CD14-positive monocyte (primary cell): Measurements from ENCODE around the gene ATP6V0E2. TPM values are rescaled to one million over a fixed set of nuclear protein-coding genes. Genes with fewer than 3 reads are reported as not detected.
A peak's percentile ranks its signal among the peaks of the same experiment; 100 is the strongest.

Experiments used
- DNase-seq, 3 donors: peaks; one replicate each; pipeline ENCODE4 v3.0.0-alpha.2; 2011 to 2022
- H2AFZ ChIP-seq: 2 replicates; pipeline ENCODE4 v1.6.0; 2012; ENCODE audit warnings: mild to moderate bottlenecking, low read depth, low read length, inconsistent platforms; ENCODE audit not compliant: insufficient read depth, poor library complexity, severe bottlenecking
- H3K27ac ChIP-seq, 2 donors: 1 replicate in 1 of 2; 2 replicates in 1 of 2; pipeline ENCODE4 v1.5.1; 2012 to 2013; ENCODE audit warnings: low read length in 2 of 2, control low read depth in 1 of 2, inconsistent platforms in 1 of 2, low read depth in 1 of 2, mild to moderate bottlenecking in 1 of 2
- H3K27me3 ChIP-seq, 2 donors: one replicate each; pipeline versions ENCODE4 v1.6.0 to v1.6.1; 2011 to 2013; ENCODE audit warnings: low read length in 2 of 2; ENCODE audit not compliant: control insufficient read depth in 2 of 2, insufficient read depth in 2 of 2
- H3K36me3 ChIP-seq, 2 donors: replicated peaks in 1 of 2; 1 replicate in 1 of 2; 2 replicates in 1 of 2; pipeline versions ENCODE4 v1.5.1 to v1.6.1; 2012 to 2013; ENCODE audit warnings: low read length in 2 of 2, control low read depth in 1 of 2, inconsistent platforms in 1 of 2, mild to moderate bottlenecking in 1 of 2; ENCODE audit not compliant: insufficient read depth in 2 of 2, control insufficient read depth in 1 of 2
- H3K4me1 ChIP-seq, 2 donors: 1 replicate in 1 of 2; 2 replicates in 1 of 2; pipeline versions ENCODE4 v1.5.1 to v1.6.1; 2012 to 2013; ENCODE audit warnings: low read length in 2 of 2, control low read depth in 1 of 2, inconsistent platforms in 1 of 2, mild to moderate bottlenecking in 1 of 2, moderate library complexity in 1 of 2; ENCODE audit not compliant: insufficient read depth in 2 of 2, control insufficient read depth in 1 of 2
- H3K4me2 ChIP-seq: replicated peaks from 2 replicates; pipeline ENCODE3; 2012; ENCODE audit warnings: low read length, moderate library complexity, mild to moderate bottlenecking; ENCODE audit not compliant: poor library complexity, severe bottlenecking; ENCODE audit errors: extremely low read depth
- H3K4me3 ChIP-seq, 3 experiments: fragments of 200-600 bp in 1 of 3; sonication (generic) in 1 of 3; replicated peaks in 1 of 3; 1 replicate in 2 of 3; 2 replicates in 1 of 3; pipeline ENCODE4 v1.5.1; 2011 to 2013; ENCODE audit warnings: low read length in 3 of 3, mild to moderate bottlenecking in 3 of 3, control low read depth in 2 of 3, low read depth in 2 of 3, inconsistent platforms in 1 of 3, moderate library complexity in 1 of 3
- H3K79me2 ChIP-seq: 2 replicates; pipeline ENCODE4 v1.6.0; 2012; ENCODE audit warnings: mild to moderate bottlenecking, control low read depth, inconsistent platforms, low read length, moderate library complexity; ENCODE audit not compliant: insufficient read depth
- H3K9ac ChIP-seq: 2 replicates; pipeline ENCODE4 v1.6.0; 2017; ENCODE audit warnings: low read length, mild to moderate bottlenecking; ENCODE audit not compliant: insufficient read depth, poor library complexity, severe bottlenecking
- H3K9me3 ChIP-seq, 2 donors: replicated peaks in 1 of 2; 1 replicate in 1 of 2; 2 replicates in 1 of 2; pipeline versions ENCODE4 v1.5.1 to v1.6.1; 2012 to 2013; ENCODE audit warnings: low read length in 2 of 2, control low read depth in 1 of 2; ENCODE audit not compliant: control insufficient read depth in 1 of 2, insufficient read depth in 1 of 2
- H4K20me1 ChIP-seq: 2 replicates; pipeline ENCODE4 v1.6.0; 2012; ENCODE audit warnings: mild to moderate bottlenecking, low read length, control low read depth, moderate library complexity; ENCODE audit not compliant: insufficient read depth
- H3K27ac Mint-ChIP-seq, 7 donors: one replicate each; pipeline ENCODE4 v1.8.0; 2020; ENCODE audit warnings: mild to moderate bottlenecking in 7 of 7, mixed read lengths in 7 of 7, moderate library complexity in 6 of 7, inconsistent platforms in 2 of 7
- H3K27me3 Mint-ChIP-seq, 3 donors: one replicate each; pipeline ENCODE4 v1.8.0; 2021 to 2022; ENCODE audit warnings: low read depth in 3 of 3, mild to moderate bottlenecking in 3 of 3, mixed read lengths in 3 of 3, moderate library complexity in 3 of 3, inconsistent platforms in 1 of 3
- H3K36me3 Mint-ChIP-seq, 2 donors: one replicate each; pipeline ENCODE4 v1.8.0; 2020; ENCODE audit warnings: mixed read lengths in 2 of 2, inconsistent platforms in 1 of 2, mild to moderate bottlenecking in 1 of 2
- H3K4me1 Mint-ChIP-seq: one replicate; pipeline ENCODE4 v1.8.0; 2020; ENCODE audit warnings: mild to moderate bottlenecking, mixed read lengths
- H3K4me3 Mint-ChIP-seq, 2 donors: one replicate each; pipeline ENCODE4 v1.8.0; 2020; ENCODE audit warnings: mild to moderate bottlenecking in 2 of 2, mixed read lengths in 2 of 2, moderate library complexity in 1 of 2
- H3K9me3 Mint-ChIP-seq, 7 donors: one replicate each; pipeline ENCODE4 v1.8.0; 2020 to 2022; ENCODE audit warnings: mixed read lengths in 7 of 7, mild to moderate bottlenecking in 6 of 7, moderate library complexity in 6 of 7, inconsistent platforms in 2 of 7
- CTCF ChIP-seq: fragments of 200-600 bp; IDR thresholded peaks from one replicate; pipeline ENCODE4 v1.8.0; 2022; ENCODE audit warnings: antibody characterized with exemption, mild to moderate bottlenecking
- WGBS: methylation state at CpG from one replicate; pipeline ENCODE4 v1.1.5; 2013; ENCODE audit warnings: missing lambda C conversion rate; ENCODE audit not compliant: insufficient coverage; 5-methylcytosine and 5-hydroxymethylcytosine counted together
- intact Hi-C, 2 donors: fragments of 100-400 bp; cut with micrococcal nuclease; formaldehyde crosslinking; loops; one replicate each; pipeline versions ENCODE4 v1.15.0 to v1.15.1; 2023
- polyA plus RNA-seq, 3 donors: library from polyadenylated mRNA; depleted of rRNA in 1 of 3; unstranded in 2 of 3; stranded (reverse) in 1 of 3; fragments of 300-500 nt in 2 of 3; fragments of >200 nt in 1 of 3; fragmentation: Illumina TruSeq in 2 of 3; gene quantifications; 1 replicate in 2 of 3; 2 replicates in 1 of 3; pipeline ENCODE4 v1.2.3, GENCODE V29; 2012 to 2021

Gene ATP6V0E2
- polyA plus RNA-seq, 3 donors: 4.4 to 13.3 (median 8.2) TPM

- Mint-ChIP-seq H3K4me1 (peaks cover 14% of the 10 kb centered on the region), H3K9me3 (no peaks in the 10 kb centered on the region), H3K27ac (peak overlapping the region in 1 of 7 donors; percentile 21), H3K36me3 (peaks cover 0 to 7% of the 10 kb centered on the region in 2 donors), H3K4me3 (no peak overlapping the region), H3K27me3 (peaks cover 0 to 2% (median 1%) of the 10 kb centered on the region in 3 donors)
- Histone ChIP-seq H3K27me3 (no peaks in the 10 kb centered on the region), H4K20me1 (no peaks in the 10 kb centered on the region), H3K4me3 (no peak overlapping the region), H3K4me1 (peaks cover 8 to 12% of the 10 kb centered on the region in 2 donors), H3K27ac (no peak overlapping the region), H3K9ac (no peak overlapping the region), H2AFZ (no peak overlapping the region), H3K79me2 (no peaks in the 10 kb centered on the region), H3K9me3 (no peaks in the 10 kb centered on the region), H3K4me2 (no peak overlapping the region), H3K36me3 (no peaks in the 10 kb centered on the region)
- intact Hi-C loops: no loop called here
- 72% methylated on average over 11 of the region's 13 CpGs for WGBS
- no peak for TF ChIP-seq CTCF
- peak in 1 of 3 donors; percentile 1 for DNase-seq
Observed at GRCh38 chr7:149878523-149878921, 4.8 kb downstream of the ATP6V0E2 start.

DNA sequence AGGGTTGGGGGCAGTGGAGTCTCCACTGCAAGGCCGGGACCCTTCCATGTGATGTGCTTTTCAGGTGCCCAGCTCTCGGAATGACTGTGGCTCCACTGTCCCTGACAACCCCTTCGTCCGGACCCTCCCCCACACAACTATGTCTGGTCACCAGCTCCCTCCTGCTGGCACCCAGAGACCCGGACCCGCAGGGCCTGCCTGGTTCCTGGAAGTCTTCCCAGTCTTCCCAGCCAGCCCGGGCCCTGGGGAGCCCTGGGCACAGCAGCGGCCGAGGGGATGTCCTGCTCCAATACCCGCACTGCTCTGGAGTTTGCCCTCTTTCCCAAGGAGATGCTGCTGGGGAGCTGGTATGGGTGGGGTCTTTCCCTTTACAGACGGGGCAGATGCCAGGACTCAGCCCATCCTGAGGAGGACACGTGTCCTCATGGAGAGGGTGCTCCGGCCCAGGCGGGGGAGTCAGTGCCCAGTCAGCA lies 5.5 kb downstream of the ATP6V0E2 start:
- Histone ChIP-seq H3K4me2 (no peak overlapping the region), H3K9ac (no peak overlapping the region), H3K9me3 (no peaks in the 10 kb centered on the region), H3K27me3 (no peaks in the 10 kb centered on the region), H3K27ac (no peak overlapping the region), H2AFZ (no peak overlapping the region), H3K4me3 (no peak overlapping the region), H3K79me2 (no peaks in the 10 kb centered on the region), H3K4me1 (peaks cover 4 to 5% of the 10 kb centered on the region in 2 donors), H3K36me3 (no peaks in the 10 kb centered on the region), H4K20me1 (no peaks in the 10 kb centered on the region)
- TF ChIP-seq CTCF: no peak
- peaks cover 0 to 7% of the 10 kb centered on the region in 2 donors for H3K36me3 Mint-ChIP-seq
- intact Hi-C loops: no loop called here
- H3K4me3 Mint-ChIP-seq: no peak overlapping the region
- H3K27ac Mint-ChIP-seq: no peak overlapping the region
- peak in 1 of 3 donors; percentile 2 for DNase-seq
- no peaks in the 10 kb centered on the region for H3K9me3 Mint-ChIP-seq
- WGBS: 95% methylated on average over 14 of the region's 14 CpGs
- H3K4me1 Mint-ChIP-seq: peaks cover 12% of the 10 kb centered on the region
- H3K27me3 Mint-ChIP-seq: peaks cover 0 to 3% (median 2%) of the 10 kb centered on the region in 3 donors
